Neural progenitor cell (in vitro differentiated cells): ENCODE results near the gene REG3G.

Source experiments
- CTCF ChIP-seq: fragments of 200-600 bp; sonication (generic); IDR thresholded peaks from 2 replicates; pipeline ENCODE4 v1.5.1; 2017; ENCODE audit warnings: antibody characterized with exemption, mild to moderate bottlenecking
- EZH2 ChIP-seq: fragments of 200-600 bp; sonication (generic); IDR thresholded peaks from 2 replicates; pipeline ENCODE4 v1.6.1; 2017; ENCODE audit warnings: antibody characterized with exemption, mild to moderate bottlenecking, moderate library complexity
- EZH2phosphoT487 ChIP-seq: fragments of 200-600 bp; sonication (generic); IDR thresholded peaks from 2 replicates; pipeline ENCODE4 v1.6.1; 2017; ENCODE audit warnings: antibody characterized with exemption

DNA sequence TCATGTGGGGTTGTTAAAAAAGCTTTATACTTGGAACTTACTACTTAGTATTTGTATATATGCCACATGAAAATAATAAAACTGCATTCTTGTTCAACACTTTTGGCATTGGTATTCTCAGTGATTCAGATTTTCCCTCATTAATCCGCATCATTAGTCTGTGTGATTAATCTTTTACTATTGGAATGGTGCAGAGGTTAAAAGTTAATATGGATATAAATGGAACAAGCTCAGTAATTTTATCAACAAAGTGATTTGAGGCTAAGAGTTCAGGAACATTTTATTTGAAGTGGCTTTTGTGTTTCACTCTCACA lies 45.4 kb upstream of the REG3G start:
- TF ChIP-seq CTCF (no peak), EZH2 (no peak), EZH2phosphoT487 (no peak)
